ENCODE measurements around the gene GLOD5. TPM values are rescaled to one million over a fixed set of nuclear protein-coding genes. Genes with fewer than 3 reads are reported as not detected.

Gene GLOD5
- total and polyA plus RNA-seq, 8 donors = 0.84 to 2.5 (median 1.6) TPM

DNA sequence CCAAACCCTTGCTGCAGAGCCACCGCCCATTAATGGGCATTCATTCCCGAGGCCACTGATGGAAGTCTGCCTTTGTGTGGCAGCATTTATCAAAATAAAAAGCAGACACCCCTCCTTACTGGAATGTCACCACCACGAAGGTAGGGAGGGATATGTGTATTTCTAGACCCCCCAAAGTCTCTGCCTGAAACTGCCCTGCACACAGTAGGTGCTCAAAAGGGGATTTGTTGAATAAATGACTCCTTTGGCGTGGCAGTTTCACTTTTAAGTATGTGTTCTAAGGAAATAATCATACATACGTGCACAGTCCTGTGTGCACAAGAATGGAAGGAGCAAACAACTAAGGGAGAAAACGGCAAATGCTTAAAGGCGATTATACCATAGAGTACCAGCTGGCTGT lies 23.6 kb upstream of the GLOD5 start:
- DNase-seq (no peak), ATAC-seq (no peak)

DNA sequence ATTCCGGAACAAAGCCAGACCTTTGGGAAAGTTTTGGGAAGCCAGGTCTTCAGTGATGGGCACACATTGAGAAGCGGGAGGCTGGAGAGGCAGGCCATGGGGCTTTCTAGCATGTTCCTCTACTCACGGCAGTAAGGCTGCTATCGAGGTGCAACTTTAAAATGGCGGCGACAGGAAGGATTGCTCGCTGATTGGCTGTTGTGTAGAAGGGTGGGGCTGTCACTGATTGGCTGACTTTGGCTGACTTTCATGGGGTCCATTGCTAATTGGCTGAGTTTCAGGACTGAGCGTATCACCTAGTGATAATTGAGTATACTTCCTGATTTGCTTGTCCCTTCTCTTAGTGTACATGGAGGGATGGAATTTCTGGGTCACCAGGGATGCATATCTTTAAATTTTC lies 19.7 kb upstream of the GLOD5 start:
- ATAC-seq = no peak
- Histone ChIP-seq H3K27ac (no peak overlapping the region), H3K4me1 (peaks cover 0 to 4% of the 10 kb centered on the region in 2 donors), H3K36me3 (no peaks in the 10 kb centered on the region), H3K27me3 (no peaks in the 10 kb centered on the region), H3K9me3 (no peaks in the 10 kb centered on the region), H3K4me3 (no peak overlapping the region)
- intact Hi-C loops (cut with DNase I) = no loop called here
- no peak for DNase-seq
- TF ChIP-seq, protein P1, sequence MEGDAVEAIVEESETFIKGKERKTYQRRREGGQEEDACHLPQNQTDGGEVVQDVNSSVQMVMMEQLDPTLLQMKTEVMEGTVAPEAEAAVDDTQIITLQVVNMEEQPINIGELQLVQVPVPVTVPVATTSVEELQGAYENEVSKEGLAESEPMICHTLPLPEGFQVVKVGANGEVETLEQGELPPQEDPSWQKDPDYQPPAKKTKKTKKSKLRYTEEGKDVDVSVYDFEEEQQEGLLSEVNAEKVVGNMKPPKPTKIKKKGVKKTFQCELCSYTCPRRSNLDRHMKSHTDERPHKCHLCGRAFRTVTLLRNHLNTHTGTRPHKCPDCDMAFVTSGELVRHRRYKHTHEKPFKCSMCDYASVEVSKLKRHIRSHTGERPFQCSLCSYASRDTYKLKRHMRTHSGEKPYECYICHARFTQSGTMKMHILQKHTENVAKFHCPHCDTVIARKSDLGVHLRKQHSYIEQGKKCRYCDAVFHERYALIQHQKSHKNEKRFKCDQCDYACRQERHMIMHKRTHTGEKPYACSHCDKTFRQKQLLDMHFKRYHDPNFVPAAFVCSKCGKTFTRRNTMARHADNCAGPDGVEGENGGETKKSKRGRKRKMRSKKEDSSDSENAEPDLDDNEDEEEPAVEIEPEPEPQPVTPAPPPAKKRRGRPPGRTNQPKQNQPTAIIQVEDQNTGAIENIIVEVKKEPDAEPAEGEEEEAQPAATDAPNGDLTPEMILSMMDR (IDR thresholded peaks at IDR 0.05) = no peak

More for the DNA sequence above, 23.6 kb upstream of the GLOD5 start:
- no peaks in the 10 kb centered on the region for H3K36me3 ChIP-seq
- H3K9me3 ChIP-seq = no peaks in the 10 kb centered on the region
- intact Hi-C loops (cut with DNase I) = no loop called here
- peak overlapping the region; percentile 35 to 51 for H3K4me3 ChIP-seq
- no peaks in the 10 kb centered on the region for H3K27me3 ChIP-seq
- peak overlapping the region; percentile 80 to 90 for H3K27ac ChIP-seq
- TF ChIP-seq, protein P1 (IDR thresholded peaks at IDR 0.05) = no peak
- H3K4me1 ChIP-seq = peaks cover 0 to 4% of the 10 kb centered on the region in 2 donors

DNA sequence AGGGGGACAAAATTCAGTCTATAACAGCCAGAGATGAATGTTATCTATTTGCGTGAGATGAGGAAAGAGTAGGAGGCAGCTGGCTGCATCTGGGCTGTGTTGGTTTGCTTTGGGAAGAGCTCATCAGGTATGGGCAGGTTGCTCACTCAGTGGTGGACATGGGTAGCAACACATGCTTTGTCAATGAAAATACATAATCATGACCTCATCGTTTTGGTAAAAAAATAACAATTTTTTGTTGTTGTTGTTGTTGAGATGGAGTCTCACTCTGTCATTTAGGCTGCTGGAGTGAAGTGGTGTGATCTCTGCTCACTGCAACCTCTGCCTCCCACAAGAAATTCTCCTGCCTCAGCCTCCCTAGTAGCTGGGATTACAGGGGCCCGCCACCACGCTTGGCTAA lies 16.3 kb upstream of the GLOD5 start:
- no peak overlapping the region for H3K27ac ChIP-seq
- H3K36me3 ChIP-seq = no peaks in the 10 kb centered on the region
- intact Hi-C loops (cut with DNase I) = no loop called here
- no peaks in the 10 kb centered on the region for H3K27me3 ChIP-seq
- TF ChIP-seq, protein P1 (IDR thresholded peaks at IDR 0.05) = no peak
- ATAC-seq (no peak), DNase-seq (no peak)
- no peaks in the 10 kb centered on the region for H3K4me1 ChIP-seq
- no peaks in the 10 kb centered on the region for H3K9me3 ChIP-seq
- no peak overlapping the region for H3K4me3 ChIP-seq

DNA sequence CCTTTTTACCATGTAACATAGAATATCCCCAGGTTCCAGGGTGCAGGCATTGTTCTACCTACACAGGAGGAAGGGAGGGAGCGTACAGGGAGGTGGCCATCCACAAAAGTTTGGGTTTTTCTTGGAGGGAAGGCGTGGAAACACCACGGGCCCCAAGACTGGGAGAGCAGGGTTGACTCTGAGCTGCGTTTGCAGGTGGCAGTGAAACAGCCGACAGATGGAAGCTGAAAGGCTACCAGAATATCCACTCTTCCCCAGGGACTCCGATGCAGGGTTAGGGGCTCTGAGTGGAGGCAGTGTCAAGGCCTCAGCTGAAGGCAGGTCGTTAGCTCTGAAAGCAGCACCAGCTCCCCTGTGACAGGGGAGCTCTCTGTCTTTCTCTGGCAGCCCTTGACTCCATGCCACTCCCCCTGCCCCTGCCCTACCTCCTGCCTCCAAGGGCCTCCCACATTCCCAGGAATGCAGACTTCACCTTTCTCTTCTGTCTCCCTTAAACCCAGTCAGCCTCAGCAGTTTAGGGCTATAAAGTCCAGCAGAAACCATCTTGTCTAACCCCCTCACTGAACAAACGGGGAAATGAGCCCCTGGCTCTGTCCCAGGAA lies 14.0 kb upstream of the GLOD5 start:
- ATAC-seq = no peak
- intact Hi-C loops (cut with DNase I) = no loop called here
- TF ChIP-seq, protein P1 (IDR thresholded peaks at IDR 0.05) = no peak
- no peaks in the 10 kb centered on the region for H3K9me3 ChIP-seq
- H3K27me3 ChIP-seq = no peaks in the 10 kb centered on the region
- no peak overlapping the region for H3K4me3 ChIP-seq
- no peak for DNase-seq
- H3K4me1 ChIP-seq = no peaks in the 10 kb centered on the region
- no peaks in the 10 kb centered on the region for H3K36me3 ChIP-seq
- H3K27ac ChIP-seq = no peak overlapping the region

DNA sequence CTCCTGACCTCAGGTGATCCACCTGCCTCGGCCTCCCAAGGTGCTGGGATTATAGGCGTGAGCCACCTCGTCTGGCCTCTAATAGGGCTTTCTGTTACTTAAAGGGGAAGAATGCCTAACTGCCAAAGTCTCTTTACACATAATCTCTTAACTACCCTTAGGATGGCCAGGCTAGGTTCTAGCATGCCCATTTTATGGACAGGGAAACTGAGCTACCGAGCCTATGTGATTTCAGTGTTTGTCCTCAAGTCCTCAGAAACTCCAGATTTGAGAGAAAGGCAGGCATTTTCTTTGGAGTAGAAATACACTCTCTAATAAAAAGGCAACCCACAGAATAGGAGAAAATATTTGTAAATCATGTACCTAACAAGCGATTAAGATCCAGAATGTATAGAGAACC lies 12.4 kb upstream of the GLOD5 start:
- intact Hi-C loops (cut with DNase I) = no loop called here
- TF ChIP-seq, protein P1 (IDR thresholded peaks at IDR 0.05) = no peak
- Histone ChIP-seq H3K4me1 (no peaks in the 10 kb centered on the region), H3K27me3 (no peaks in the 10 kb centered on the region), H3K27ac (no peak overlapping the region), H3K36me3 (no peaks in the 10 kb centered on the region), H3K9me3 (no peaks in the 10 kb centered on the region), H3K4me3 (no peak overlapping the region)
- DNase-seq (no peak), ATAC-seq (no peak)

Data from left lung (tissue), 10 donors.